Measurements from ENCODE around the gene EML4.
"Not testable (repeated sequence)": the region's sequence is repeated elsewhere in the genome, so short reads cannot be mapped to it uniquely, and the experiment has no call there.

EML4 gene

DNA sequence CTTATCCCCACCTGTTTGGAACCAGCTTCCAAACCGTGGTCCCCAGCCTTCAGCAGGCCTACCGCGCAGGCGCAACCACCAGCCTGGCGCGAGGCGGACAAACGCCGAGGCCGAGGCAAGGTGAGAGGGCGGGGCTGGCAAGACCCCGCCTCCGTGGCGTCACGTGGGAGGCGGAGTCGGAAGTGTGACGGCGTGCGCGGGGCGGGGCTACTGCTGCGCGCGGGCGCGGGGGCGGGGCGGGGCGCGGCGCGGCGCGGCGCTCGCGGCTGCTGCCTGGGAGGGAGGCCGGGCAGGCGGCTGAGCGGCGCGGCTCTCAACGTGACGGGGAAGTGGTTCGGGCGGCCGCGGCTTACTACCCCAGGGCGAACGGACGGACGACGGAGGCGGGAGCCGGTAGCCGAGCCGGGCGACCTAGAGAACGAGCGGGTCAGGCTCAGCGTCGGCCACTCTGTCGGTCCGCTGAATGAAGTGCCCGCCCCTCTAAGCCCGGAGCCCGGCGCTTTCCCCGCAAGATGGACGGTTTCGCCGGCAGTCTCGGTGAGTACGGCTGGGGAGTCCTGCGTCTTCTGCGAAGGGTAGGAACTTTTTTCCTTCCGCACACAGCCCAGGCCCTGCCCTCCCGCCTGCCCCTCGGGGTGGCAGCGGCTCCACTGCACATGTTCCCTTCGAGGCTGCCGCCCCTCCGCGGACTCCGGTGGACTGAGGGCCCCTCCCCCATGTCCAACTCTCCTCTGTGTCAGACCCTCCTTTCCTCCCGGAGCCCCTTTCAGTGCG, at the start of gene EML4:
TSS of gene EML4 (plus strand) at position 254 of the 774 bp plus-strand sequence. CDS start at position 513, 259 bp downstream.
- peak; percentile 94 to 98 (median 97) for DNase-seq

DNA sequence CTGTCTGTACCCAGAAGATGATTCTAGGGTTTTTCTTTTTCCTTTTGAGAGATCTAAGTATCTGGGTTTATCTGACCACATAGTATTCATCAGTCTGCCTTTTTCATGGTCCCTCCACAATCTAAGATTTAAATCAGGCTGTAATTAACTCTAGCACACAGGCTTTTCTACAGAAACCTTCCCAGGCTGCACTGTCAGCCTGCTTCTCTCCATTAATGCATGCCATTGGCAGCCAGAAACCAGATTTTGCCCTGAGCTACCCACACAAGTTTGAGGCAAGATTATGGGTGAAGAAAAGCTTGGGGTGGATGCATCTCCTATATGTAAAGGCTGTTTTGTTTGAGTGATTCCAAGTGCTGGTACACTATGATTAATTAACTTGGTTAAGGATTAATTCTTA, 45.7 kb upstream of the EML4 start:
- DNase-seq: no peak

DNA sequence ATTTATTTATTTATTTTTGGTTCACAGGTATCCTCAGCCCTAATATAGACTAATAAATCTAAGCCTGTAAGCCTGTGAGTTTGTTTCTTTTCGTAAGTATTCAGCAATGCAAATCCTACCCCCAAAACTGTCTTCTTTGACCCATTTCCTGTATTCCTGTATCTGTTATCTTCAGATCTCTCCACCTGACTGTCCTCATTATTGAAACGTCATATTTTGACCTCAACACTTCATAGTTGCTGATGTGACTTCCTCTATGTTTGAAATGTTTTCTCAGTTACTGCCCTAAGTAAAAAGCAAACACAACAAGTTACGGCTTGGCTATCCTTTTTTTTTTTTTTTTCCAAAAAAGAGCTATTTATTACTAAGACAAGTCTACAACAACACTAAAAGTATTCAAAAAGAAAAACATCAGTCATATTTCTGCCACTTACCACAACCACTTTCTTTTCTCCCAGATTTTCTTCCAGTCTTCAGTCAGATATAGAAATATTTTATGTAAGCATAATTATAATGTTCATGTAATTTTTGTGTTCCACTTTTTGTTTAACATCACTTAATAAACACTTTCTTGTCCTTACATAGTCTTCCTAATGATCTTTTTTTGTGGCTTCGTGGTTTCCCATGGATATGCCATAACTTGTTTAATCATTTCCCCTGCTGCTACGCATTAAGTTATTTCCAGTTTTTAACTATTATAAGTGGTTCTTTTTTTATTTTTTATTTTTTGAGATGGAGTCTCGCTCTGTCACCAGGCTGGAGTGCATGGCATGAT, 45.0 kb upstream of the EML4 start:
- peak in 2 of 3 donors; percentile 27 to 74 for DNase-seq

GRCh38 chr2:42125841-42126594, 43.1 kb upstream of the EML4 start:
- DNase-seq: peak; percentile 64 to 93 (median 67)

- not testable (repeated sequence) for DNase-seq
Observed at GRCh38 chr2:42126873-42127272, 42.3 kb upstream of the EML4 start.

GRCh38 chr2:42127425-42128424, 41.4 kb upstream of the EML4 start:
- peak in 2 of 3 donors; percentile 39 to 52 for DNase-seq

DNA sequence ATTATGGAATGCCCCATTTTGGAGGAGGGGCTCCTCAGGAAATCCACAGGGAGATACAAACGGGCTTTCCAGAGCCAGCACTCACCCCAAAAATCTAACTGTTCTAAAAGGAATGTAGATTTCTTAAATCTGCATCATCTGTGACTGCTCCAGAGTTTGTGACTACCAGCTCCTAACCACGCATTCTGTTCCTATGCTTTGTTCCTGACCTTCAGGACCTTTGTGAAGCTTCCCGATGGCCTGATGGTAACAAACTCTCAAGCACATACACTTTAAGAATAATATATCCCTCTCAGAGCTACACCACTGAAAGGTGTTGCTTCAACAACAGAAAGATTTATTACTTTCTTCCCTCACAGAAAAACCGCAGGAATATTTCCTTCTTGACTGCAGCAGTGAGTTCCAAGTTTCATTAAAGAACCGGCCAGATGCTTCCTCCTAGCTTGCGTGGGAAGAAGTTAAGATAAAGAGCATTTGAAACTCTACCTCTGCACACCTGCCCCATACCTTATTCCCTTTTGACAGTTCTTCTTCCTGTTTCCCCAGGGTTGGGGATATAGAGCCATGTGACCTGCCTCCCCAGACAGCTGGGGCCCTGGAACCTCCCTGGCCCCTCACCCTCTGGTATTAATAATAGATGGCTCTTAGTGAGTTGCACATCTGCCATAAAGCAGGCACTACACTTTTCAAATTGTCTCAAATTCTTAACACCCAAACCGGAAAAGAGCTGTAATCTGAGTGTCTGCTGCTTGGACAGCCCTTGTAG, 40.2 kb upstream of the EML4 start:
- peak; percentile 56 to 73 (median 62) for DNase-seq

GRCh38 chr2:42129487-42129852, 39.7 kb upstream of the EML4 start:
- no peak for DNase-seq

DNA sequence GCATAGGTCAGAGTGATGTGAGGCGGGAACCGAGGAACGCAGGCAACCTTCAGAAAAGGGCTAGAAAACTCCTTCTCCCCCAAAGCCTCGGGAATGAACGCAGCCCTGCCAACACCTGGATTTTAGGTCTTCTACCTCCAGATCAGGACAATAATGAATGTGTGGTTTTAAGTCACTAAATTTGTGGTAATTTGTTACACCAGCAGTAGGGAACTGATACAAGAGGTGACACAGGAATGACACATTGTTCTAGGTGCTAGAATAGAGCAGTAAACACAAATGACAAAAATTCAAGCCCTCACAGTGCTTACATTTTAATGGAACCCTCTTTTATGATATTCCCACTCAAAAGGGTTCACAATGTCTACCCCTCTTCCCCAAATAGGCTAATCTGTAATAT, 39.2 kb upstream of the EML4 start:
- DNase-seq: no peak

DNA sequence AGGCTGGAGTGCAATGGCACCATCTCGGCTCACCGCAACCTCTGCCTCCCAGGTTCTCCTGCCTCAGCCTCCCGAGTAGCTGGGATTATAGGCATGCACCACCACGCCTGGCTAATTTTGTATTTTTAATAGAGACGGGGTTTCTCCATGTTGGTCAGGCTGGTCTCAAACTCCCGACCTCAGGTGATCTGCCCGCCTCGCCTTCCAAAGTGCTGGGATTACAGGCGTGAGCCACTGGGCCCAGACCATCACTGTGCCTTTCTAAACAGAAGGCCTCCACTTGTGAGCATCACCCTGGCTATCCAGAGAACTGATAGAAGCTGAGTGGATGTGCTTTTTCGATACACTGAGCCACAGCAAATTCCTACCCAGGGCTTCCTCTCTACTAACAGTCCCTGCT, 38.3 kb upstream of the EML4 start:
- DNase-seq: peak in 1 of 3 donors; percentile 34

- peak; percentile 86 to 98 (median 95) for DNase-seq
Observed at GRCh38 chr2:42132191-42132965, 36.8 kb upstream of the EML4 start.

GRCh38 chr2:42132966-42133641, 36.0 kb upstream of the EML4 start:
- peak; percentile 82 to 86 (median 85) for DNase-seq

DNA sequence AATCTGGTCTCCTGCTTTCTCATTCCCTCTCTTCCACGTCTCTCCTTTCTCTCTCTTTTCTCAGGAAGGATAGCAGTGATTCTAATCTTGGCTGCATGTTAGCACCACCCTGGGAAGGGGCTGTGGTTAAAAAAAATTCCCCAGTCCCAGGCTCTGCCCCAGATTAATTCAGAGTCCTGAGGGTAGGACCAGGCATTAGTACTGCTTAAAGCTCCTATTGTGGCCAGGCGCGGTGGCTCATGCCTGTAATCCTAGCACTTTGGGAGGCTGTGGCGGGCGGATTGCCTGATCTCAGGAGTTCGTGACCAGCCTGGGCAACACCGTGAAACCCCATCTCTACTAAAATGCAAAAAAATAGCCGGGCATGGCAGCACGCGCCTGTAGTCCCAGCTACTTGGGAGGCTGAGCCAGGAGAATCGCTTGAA, 35.4 kb upstream of the EML4 start:
- DNase-seq: no peak

- not testable (repeated sequence) for DNase-seq
Observed at GRCh38 chr2:42134401-42134932, 34.7 kb upstream of the EML4 start.

DNA sequence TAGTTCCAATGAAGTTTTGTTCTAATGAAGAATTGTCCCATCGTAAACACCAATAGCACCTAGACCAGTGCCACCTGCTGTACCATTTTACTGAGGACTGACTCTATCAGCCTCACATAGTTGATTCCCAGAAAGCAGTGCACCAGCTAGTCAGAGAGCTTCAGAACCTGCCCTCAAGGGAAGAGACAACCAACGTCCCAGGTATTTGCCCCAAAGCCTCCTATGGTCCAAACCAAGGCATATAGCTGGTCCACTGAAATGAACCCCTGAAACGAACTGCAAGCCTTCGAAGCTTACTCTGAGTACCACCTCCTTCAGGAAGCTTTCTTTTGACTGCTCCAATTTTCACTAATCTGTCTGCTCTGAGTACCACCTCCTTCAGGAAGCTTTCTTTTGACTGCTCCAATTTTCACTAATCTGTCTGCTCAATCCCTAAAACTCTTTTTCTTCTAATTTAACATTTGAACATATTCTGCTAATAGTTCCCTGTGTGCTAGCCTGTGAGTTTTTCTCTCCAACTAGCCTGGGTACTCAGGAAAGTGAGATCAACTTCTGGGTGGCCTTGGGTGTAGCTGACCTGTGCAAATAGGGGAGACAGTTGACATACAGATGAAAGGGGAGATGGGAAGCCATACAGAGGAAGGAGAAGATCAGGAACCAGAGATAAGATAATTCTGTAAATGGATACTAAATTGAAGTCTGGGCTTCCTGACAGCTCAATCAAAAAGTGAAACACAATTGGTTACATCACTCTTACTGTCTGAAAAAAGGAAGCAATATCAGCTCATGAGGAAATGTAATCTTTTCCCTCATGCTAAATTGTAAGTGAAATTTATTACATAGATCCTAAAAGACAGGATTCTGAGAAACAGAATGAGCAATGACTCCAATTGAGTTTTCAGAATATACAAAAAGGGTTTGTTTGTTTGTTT, 33.5 kb upstream of the EML4 start:
- peak; percentile 59 to 93 (median 87) for DNase-seq

- no peak for DNase-seq
Observed at GRCh38 chr2:42136782-42137124, 32.4 kb upstream of the EML4 start.

- DNase-seq: peak in 1 of 3 donors; percentile 59
Observed at GRCh38 chr2:42137125-42137841, 31.9 kb upstream of the EML4 start.

All from suppressor macrophage treated with lipopolysaccharide for 1 hour (primary cell).